GM12874 (cell line): ENCODE data around the gene HIRIP3.

Source experiments
- CTCF ChIP-seq: IDR thresholded peaks from 2 replicates; pipeline ENCODE4 v1.5.1; 2011; ENCODE audit warnings: low read depth, mild to moderate bottlenecking, control low read depth, low read length, moderate library complexity; ENCODE audit not compliant: insufficient read depth

HIRIP3 gene

GRCh38 chr16:29990883-29991570 lies 4.4 kb downstream of the HIRIP3 start:
- TF ChIP-seq CTCF, result no peak

- TF ChIP-seq CTCF, result no peak
These were observed 5.4 kb downstream of the HIRIP3 start for GRCh38 chr16:29990034-29990433.

- TF ChIP-seq CTCF, result no peak
These were observed 6.1 kb downstream of the HIRIP3 start for GRCh38 chr16:29989111-29989858.

- no peak for TF ChIP-seq CTCF
These were observed 6.9 kb downstream of the HIRIP3 start for GRCh38 chr16:29988346-29989075.

DNA sequence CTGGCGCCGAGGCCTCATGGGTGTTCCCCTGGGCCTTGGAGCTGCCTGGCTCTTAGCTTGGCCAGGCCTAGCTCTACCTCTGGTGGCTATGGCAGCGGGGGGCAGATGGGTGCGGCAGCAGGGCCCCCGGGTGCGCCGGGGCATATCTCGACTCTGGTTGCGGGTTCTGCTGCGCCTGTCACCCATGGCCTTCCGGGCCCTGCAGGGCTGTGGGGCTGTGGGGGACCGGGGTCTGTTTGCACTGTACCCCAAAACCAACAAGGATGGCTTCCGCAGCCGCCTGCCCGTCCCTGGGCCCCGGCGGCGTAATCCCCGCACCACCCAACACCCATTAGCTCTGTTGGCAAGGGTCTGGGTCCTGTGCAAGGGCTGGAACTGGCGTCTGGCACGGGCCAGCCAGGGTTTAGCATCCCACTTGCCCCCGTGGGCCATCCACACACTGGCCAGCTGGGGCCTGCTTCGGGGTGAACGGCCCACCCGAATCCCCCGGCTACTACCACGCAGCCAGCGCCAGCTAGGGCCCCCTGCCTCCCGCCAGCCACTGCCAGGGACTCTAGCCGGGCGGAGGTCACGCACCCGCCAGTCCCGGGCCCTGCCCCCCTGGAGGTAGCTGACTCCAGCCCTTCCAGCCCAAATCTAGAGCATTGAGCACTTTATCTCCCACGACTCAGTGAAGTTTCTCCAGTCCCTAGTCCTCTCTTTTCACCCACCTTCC lies 7.9 kb downstream of the HIRIP3 start:
- TF ChIP-seq CTCF, result no peak

DNA sequence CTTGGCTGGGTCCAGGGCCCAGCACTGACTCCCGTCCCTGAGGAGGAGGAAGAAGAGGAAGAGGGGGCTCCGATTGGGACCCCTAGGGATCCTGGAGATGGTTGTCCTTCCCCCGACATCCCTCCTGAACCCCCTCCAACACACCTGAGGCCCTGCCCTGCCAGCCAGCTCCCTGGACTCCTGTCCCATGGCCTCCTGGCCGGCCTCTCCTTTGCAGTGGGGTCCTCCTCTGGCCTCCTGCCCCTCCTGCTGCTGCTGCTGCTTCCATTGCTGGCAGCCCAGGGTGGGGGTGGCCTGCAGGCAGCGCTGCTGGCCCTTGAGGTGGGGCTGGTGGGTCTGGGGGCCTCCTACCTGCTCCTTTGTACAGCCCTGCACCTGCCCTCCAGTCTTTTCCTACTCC lies 8.5 kb downstream of the HIRIP3 start:
- no peak for TF ChIP-seq CTCF

DNA sequence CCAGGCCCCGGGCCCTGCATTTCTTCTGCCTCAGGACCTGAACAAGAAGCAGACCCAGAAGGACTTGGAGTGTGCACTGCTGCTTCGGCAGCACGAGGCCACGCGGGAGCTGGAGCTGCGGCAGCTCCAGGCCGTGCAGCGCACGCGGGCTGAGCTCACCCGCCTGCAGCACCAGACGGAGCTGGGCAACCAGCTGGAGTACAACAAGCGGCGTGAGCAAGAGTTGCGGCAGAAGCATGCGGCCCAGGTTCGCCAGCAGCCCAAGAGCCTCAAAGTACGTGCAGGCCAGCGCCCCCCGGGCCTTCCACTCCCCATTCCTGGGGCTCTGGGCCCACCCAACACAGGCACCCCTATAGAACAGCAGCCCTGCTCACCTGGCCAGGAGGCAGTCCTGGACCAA lies 9.2 kb downstream of the HIRIP3 start:
- TF ChIP-seq CTCF, result no peak
